OCI-LY1 (cell line): ENCODE measurements around the gene SERPINA3.

Source experiments
- CTCF ChIP-seq: fragments of 200-600 bp; sonication (generic), shearing (Covaris generic); IDR thresholded peaks from 2 replicates; pipeline ENCODE4 v1.5.1; 2017; ENCODE audit warnings: mild to moderate bottlenecking, antibody characterized with exemption, low read length, moderate library complexity, mixed read lengths
- EZH2 ChIP-seq: fragments of 200-600 bp; sonication (generic), shearing (Covaris generic); IDR thresholded peaks from 2 replicates; pipeline ENCODE4 v1.8.0; 2017; ENCODE audit warnings: borderline replicate concordance, mixed run types, mild to moderate bottlenecking, antibody characterized with exemption, low read length, moderate library complexity, mixed read lengths

GRCh38 chr14:94562941-94563883, 49.0 kb upstream of the SERPINA3 start:
- no peak for TF ChIP-seq CTCF
- TF ChIP-seq EZH2: no peak
